ENCODE results near the gene ITCH.

DNA sequence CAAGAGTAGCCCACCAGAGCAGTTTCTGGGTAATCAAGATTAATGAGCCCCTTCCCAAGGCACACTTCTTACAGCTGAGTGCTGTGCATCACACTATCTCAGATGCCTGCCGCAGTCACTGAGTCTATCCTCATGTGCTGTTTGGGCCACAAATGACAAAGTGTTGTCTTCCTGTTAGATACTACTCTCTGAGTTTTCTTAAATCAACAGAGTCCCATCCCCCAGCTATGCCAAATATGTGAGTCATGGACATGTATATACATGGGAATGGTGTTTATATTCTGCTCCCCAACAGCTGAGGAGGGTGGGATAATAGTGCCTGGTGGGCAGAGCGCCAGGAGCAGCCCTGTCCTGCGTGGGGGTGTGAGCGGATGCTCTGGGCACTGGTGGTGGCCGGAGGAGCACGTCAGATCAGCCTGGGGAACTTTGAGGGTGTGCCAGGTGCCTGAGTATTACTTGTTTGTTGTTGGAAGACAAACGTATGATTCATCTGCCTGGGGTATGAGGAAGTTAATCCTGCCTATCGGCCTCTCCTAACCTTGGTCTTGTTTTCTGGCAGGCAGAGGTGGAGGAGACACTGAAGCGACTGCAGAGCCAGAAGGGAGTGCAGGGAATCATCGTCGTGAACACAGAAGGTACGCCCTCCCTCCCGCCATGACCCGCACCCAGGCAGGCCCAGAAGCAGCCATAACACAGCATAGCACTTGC, 162.8 kb downstream of the ITCH start:
- TF ChIP-seq, protein P1, sequence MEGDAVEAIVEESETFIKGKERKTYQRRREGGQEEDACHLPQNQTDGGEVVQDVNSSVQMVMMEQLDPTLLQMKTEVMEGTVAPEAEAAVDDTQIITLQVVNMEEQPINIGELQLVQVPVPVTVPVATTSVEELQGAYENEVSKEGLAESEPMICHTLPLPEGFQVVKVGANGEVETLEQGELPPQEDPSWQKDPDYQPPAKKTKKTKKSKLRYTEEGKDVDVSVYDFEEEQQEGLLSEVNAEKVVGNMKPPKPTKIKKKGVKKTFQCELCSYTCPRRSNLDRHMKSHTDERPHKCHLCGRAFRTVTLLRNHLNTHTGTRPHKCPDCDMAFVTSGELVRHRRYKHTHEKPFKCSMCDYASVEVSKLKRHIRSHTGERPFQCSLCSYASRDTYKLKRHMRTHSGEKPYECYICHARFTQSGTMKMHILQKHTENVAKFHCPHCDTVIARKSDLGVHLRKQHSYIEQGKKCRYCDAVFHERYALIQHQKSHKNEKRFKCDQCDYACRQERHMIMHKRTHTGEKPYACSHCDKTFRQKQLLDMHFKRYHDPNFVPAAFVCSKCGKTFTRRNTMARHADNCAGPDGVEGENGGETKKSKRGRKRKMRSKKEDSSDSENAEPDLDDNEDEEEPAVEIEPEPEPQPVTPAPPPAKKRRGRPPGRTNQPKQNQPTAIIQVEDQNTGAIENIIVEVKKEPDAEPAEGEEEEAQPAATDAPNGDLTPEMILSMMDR (conservative IDR thresholded peaks at IDR 0.05; ENCODE audit: low read length) = no peak
- no peak for TF ChIP-seq EZH2phosphoT487 (IDR thresholded peaks at IDR 0.05; ENCODE audit: borderline replicate concordance, low read depth, low read length)
